ENCODE measurements around the gene SCAMP5.

Gene SCAMP5

GRCh38 chr15:75025548-75026260 lies 30.3 kb downstream of the SCAMP5 start:
- peaks cover 27% of the 10 kb centered on the region for H3K4me1 ChIP-seq (ENCODE audit: insufficient read depth, low read length, poor library complexity, severe bottlenecking)
- TF ChIP-seq EZH2phosphoT487 (IDR thresholded peaks at IDR 0.05; ENCODE audit: borderline replicate concordance) (no peak), CTCF (conservative IDR thresholded peaks at IDR 0.05; ENCODE audit: low read length) (no peak)
- no peaks in the 10 kb centered on the region for H3F3A ChIP-seq (ENCODE audit: low read depth)
- H3K9me2 ChIP-seq (replicated peaks; ENCODE audit: low read depth, low read length), result no peaks in the 10 kb centered on the region
- H3K9me3 ChIP-seq (ENCODE audit: insufficient read depth, low read depth, low read length), result no peaks in the 10 kb centered on the region
- no peaks in the 10 kb centered on the region for H3K36me3 ChIP-seq (ENCODE audit: insufficient read depth, low read length)
- peak overlapping the region; percentile 87 for H3K4me2 ChIP-seq (ENCODE audit: low read depth, low read length, poor library complexity, severe bottlenecking)
- H3K4me3 ChIP-seq (ENCODE audit: low read length, poor library complexity, severe bottlenecking), result no peak overlapping the region
- peaks cover 3% of the 10 kb centered on the region for H4K20me1 ChIP-seq (ENCODE audit: insufficient read depth, low read length, poor library complexity, severe bottlenecking)
- H3K9ac ChIP-seq (ENCODE audit: low read depth, low read length, poor library complexity, severe bottlenecking), result peak overlapping the region; percentile 98
- H3K79me2 ChIP-seq (ENCODE audit: insufficient read depth, low read length), result peaks cover 19% of the 10 kb centered on the region
- H3K27me3 ChIP-seq (ENCODE audit: insufficient read depth, low read length, poor library complexity, severe bottlenecking), result no peaks in the 10 kb centered on the region
- no peak overlapping the region for H2AFZ ChIP-seq (ENCODE audit: low read length)

GRCh38 chr15:75027551-75027950 lies 32.2 kb downstream of the SCAMP5 start:
- Histone ChIP-seq H3K4me2 (ENCODE audit: low read depth, low read length, poor library complexity, severe bottlenecking) (no peak overlapping the region), H3K4me1 (ENCODE audit: insufficient read depth, low read length, poor library complexity, severe bottlenecking) (peaks cover 27% of the 10 kb centered on the region)

GRCh38 chr15:75028991-75029377 lies 33.6 kb downstream of the SCAMP5 start:
- Histone ChIP-seq H4K20me1 (ENCODE audit: insufficient read depth, low read length, poor library complexity, severe bottlenecking) (peaks cover 3% of the 10 kb centered on the region), H3K4me3 (ENCODE audit: low read length, poor library complexity, severe bottlenecking) (no peak overlapping the region), H3K27me3 (ENCODE audit: insufficient read depth, low read length, poor library complexity, severe bottlenecking) (no peaks in the 10 kb centered on the region), H3K36me3 (ENCODE audit: insufficient read depth, low read length) (no peaks in the 10 kb centered on the region), H3K9me2 (replicated peaks; ENCODE audit: low read depth, low read length) (no peaks in the 10 kb centered on the region), H3K79me2 (ENCODE audit: insufficient read depth, low read length) (peaks cover 14% of the 10 kb centered on the region), H3K4me1 (ENCODE audit: insufficient read depth, low read length, poor library complexity, severe bottlenecking) (peaks cover 31% of the 10 kb centered on the region), H3K4me2 (ENCODE audit: low read depth, low read length, poor library complexity, severe bottlenecking) (no peak overlapping the region), H3K9me3 (ENCODE audit: insufficient read depth, low read depth, low read length) (no peaks in the 10 kb centered on the region), H3F3A (ENCODE audit: low read depth) (no peaks in the 10 kb centered on the region), H3K9ac (ENCODE audit: low read depth, low read length, poor library complexity, severe bottlenecking) (no peak overlapping the region), H2AFZ (ENCODE audit: low read length) (no peak overlapping the region)
- TF ChIP-seq CTCF (conservative IDR thresholded peaks at IDR 0.05; ENCODE audit: low read length), result no peak
- no peak for TF ChIP-seq EZH2phosphoT487 (IDR thresholded peaks at IDR 0.05; ENCODE audit: borderline replicate concordance)

More at GRCh38 chr15:75027551-75027950, 32.2 kb downstream of the SCAMP5 start:
- no peaks in the 10 kb centered on the region for H3K9me3 ChIP-seq (ENCODE audit: insufficient read depth, low read depth, low read length)
- H3K27me3 ChIP-seq (ENCODE audit: insufficient read depth, low read length, poor library complexity, severe bottlenecking), result no peaks in the 10 kb centered on the region
- no peak overlapping the region for H2AFZ ChIP-seq (ENCODE audit: low read length)
- H4K20me1 ChIP-seq (ENCODE audit: insufficient read depth, low read length, poor library complexity, severe bottlenecking), result peaks cover 3% of the 10 kb centered on the region
- peaks cover 19% of the 10 kb centered on the region for H3K79me2 ChIP-seq (ENCODE audit: insufficient read depth, low read length)
- H3K9ac ChIP-seq (ENCODE audit: low read depth, low read length, poor library complexity, severe bottlenecking), result no peak overlapping the region
- TF ChIP-seq CTCF (conservative IDR thresholded peaks at IDR 0.05; ENCODE audit: low read length) (no peak), EZH2phosphoT487 (IDR thresholded peaks at IDR 0.05; ENCODE audit: borderline replicate concordance) (no peak)
- no peaks in the 10 kb centered on the region for H3K9me2 ChIP-seq (replicated peaks; ENCODE audit: low read depth, low read length)
- H3F3A ChIP-seq (ENCODE audit: low read depth), result no peaks in the 10 kb centered on the region
- no peak overlapping the region for H3K4me3 ChIP-seq (ENCODE audit: low read length, poor library complexity, severe bottlenecking)
- H3K36me3 ChIP-seq (ENCODE audit: insufficient read depth, low read length), result no peaks in the 10 kb centered on the region
